Testis (tissue), 2 donors: ENCODE results near the gene UPK1A.

Experiments
- CTCF ChIP-seq, 3 experiments: fragments of 450-650 bp in 2 of 3; fragments of 200-600 bp in 1 of 3; sonication (generic) in 1 of 3; IDR thresholded peaks; one replicate each; pipeline ENCODE4 v1.5.1; 2016 to 2019; ENCODE audit warnings: antibody characterized with exemption in 3 of 3, mild to moderate bottlenecking in 2 of 3, moderate library complexity in 1 of 3
- POLR2A ChIP-seq: fragments of 450-650 bp; IDR thresholded peaks from one replicate; pipeline ENCODE4 v1.6.1; 2017; ENCODE audit warnings: antibody characterized with exemption, mild to moderate bottlenecking, moderate library complexity

GRCh38 chr19:35643255-35644205 lies 22.8 kb upstream of the UPK1A start:
- no peak for TF ChIP-seq CTCF (IDR thresholded peaks at IDR 0.05)
- TF ChIP-seq POLR2A = no peak
